T-helper 1 cell (primary cell): Measurements from ENCODE around the gene SEC63.
"Not testable (repeated sequence)": the region's sequence is repeated elsewhere in the genome, so short reads cannot be mapped to it uniquely, and the experiment has no call there.

ENCODE experiments used
- DNase-seq, 5 donors: peaks; one replicate each; pipeline ENCODE4 v3.0.0-alpha.2; 2012 to 2020
- total RNA-seq, 4 donors: gene quantifications; one replicate each; lab custom pipeline; 2026; lab: John Stamatoyannopoulos, UW

Gene SEC63
- 32.4 to 40.9 (median 36.5) reads per million in 4 donors for total RNA-seq

GRCh38 chr6:107957909-107958688 lies at the start of gene SEC63:
Gene SEC63, minus strand, starts transcription at chr6:107958208. Its CDS starts 199 bp downstream, at chr6:107958009.
- peak; percentile 95 to 97 (median 96) for DNase-seq

GRCh38 chr6:108005961-108006360 lies 48.0 kb upstream of the SEC63 start:
- DNase-seq = no peak

GRCh38 chr6:108004861-108005260 lies 46.9 kb upstream of the SEC63 start:
- no peak for DNase-seq

- no peak for DNase-seq
Measured at GRCh38 chr6:108002365-108003221, 44.6 kb upstream of the SEC63 start.

- no peak for DNase-seq
Measured at GRCh38 chr6:108001696-108002231, 43.8 kb upstream of the SEC63 start.

- DNase-seq = not testable (repeated sequence)
Measured at GRCh38 chr6:108000259-108000658, 42.3 kb upstream of the SEC63 start.

GRCh38 chr6:107999341-107999740 lies 41.3 kb upstream of the SEC63 start:
- DNase-seq = no peak

GRCh38 chr6:107991772-107992550 lies 34.0 kb upstream of the SEC63 start:
- DNase-seq = no peak

GRCh38 chr6:107991061-107991460 lies 33.1 kb upstream of the SEC63 start:
- no peak for DNase-seq

- not testable (repeated sequence) for DNase-seq
Measured at GRCh38 chr6:107990587-107990986, 32.6 kb upstream of the SEC63 start.

GRCh38 chr6:107989166-107990094 lies 31.4 kb upstream of the SEC63 start:
- no peak for DNase-seq

- DNase-seq = no peak
Measured at GRCh38 chr6:107988570-107988969, 30.6 kb upstream of the SEC63 start.

- no peak for DNase-seq
Measured at GRCh38 chr6:107987805-107988204, 29.8 kb upstream of the SEC63 start.

- no peak for DNase-seq
Measured at GRCh38 chr6:107985701-107986100, 27.7 kb upstream of the SEC63 start.

- no peak for DNase-seq
Measured at GRCh38 chr6:107983811-107984210, 25.8 kb upstream of the SEC63 start.

- DNase-seq = no peak
Measured at GRCh38 chr6:107982486-107982885, 24.5 kb upstream of the SEC63 start.

GRCh38 chr6:107981695-107982094 lies 23.7 kb upstream of the SEC63 start:
- DNase-seq = no peak

GRCh38 chr6:107977283-107977682 lies 19.3 kb upstream of the SEC63 start:
- no peak for DNase-seq

- DNase-seq = no peak
Measured at GRCh38 chr6:107976155-107976783, 18.3 kb upstream of the SEC63 start.

- no peak for DNase-seq
Measured at GRCh38 chr6:107973594-107973993, 15.6 kb upstream of the SEC63 start.
